ENCODE measurements around the gene PPP1R15B.

The PPP1R15B gene

GRCh38 chr1:204449678-204450280 is 38.2 kb upstream of the PPP1R15B start:
- Histone ChIP-seq H3K9me3 (ENCODE audit: low read length) (no peaks in the 10 kb centered on the region), H3K36me3 (ENCODE audit: insufficient read depth, low read length) (peaks cover 76% of the 10 kb centered on the region), H3K27me3 (ENCODE audit: insufficient read depth, low read length) (no peaks in the 10 kb centered on the region), H3K4me3 (ENCODE audit: low read length) (no peak overlapping the region), H3K4me1 (ENCODE audit: insufficient read depth, low read length) (peaks cover 20% of the 10 kb centered on the region), H2AFZ (ENCODE audit: low read depth, low read length) (no peak overlapping the region)

- Histone ChIP-seq H2AFZ (ENCODE audit: low read depth, low read length) (no peak overlapping the region), H3K4me3 (ENCODE audit: low read length) (no peak overlapping the region), H3K9me3 (ENCODE audit: low read length) (no peaks in the 10 kb centered on the region), H3K27me3 (ENCODE audit: insufficient read depth, low read length) (no peaks in the 10 kb centered on the region), H3K4me1 (ENCODE audit: insufficient read depth, low read length) (peaks cover 15% of the 10 kb centered on the region), H3K36me3 (ENCODE audit: insufficient read depth, low read length) (peaks cover 82% of the 10 kb centered on the region)
Observed at GRCh38 chr1:204448991-204449677, 37.5 kb upstream of the PPP1R15B start.

- Histone ChIP-seq H3K4me1 (ENCODE audit: insufficient read depth, low read length) (peaks cover 15% of the 10 kb centered on the region), H3K4me3 (ENCODE audit: low read length) (no peak overlapping the region), H3K36me3 (ENCODE audit: insufficient read depth, low read length) (peaks cover 87% of the 10 kb centered on the region), H3K27me3 (ENCODE audit: insufficient read depth, low read length) (no peaks in the 10 kb centered on the region), H3K9me3 (ENCODE audit: low read length) (no peaks in the 10 kb centered on the region), H2AFZ (ENCODE audit: low read depth, low read length) (no peak overlapping the region)
Observed at GRCh38 chr1:204448344-204448964, 36.8 kb upstream of the PPP1R15B start.

DNA sequence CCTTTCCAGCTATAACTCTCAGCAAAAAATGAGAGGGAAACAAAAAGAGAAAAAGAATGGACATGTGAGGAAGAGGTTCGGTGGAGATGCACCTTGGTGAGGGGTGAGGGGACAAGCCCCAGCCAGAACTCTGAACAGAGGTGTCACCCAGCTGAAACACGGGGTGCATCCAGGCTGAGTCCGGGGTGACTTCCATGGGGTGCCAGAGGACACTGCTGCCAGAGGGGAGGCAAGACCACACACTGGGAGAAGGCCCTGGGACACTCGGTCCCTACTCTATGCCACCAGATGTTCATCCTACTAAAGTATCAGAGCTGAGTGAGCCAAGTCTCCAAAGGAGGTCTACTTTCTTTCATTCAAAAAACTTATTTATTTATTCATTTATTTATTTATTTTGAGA is 36.1 kb upstream of the PPP1R15B start:
- Histone ChIP-seq H3K9me3 (ENCODE audit: low read length) (no peaks in the 10 kb centered on the region), H3K4me1 (ENCODE audit: insufficient read depth, low read length) (peaks cover 15% of the 10 kb centered on the region), H3K27me3 (ENCODE audit: insufficient read depth, low read length) (no peaks in the 10 kb centered on the region), H3K4me3 (ENCODE audit: low read length) (no peak overlapping the region), H3K36me3 (ENCODE audit: insufficient read depth, low read length) (peaks cover 87% of the 10 kb centered on the region), H2AFZ (ENCODE audit: low read depth, low read length) (no peak overlapping the region)

DNA sequence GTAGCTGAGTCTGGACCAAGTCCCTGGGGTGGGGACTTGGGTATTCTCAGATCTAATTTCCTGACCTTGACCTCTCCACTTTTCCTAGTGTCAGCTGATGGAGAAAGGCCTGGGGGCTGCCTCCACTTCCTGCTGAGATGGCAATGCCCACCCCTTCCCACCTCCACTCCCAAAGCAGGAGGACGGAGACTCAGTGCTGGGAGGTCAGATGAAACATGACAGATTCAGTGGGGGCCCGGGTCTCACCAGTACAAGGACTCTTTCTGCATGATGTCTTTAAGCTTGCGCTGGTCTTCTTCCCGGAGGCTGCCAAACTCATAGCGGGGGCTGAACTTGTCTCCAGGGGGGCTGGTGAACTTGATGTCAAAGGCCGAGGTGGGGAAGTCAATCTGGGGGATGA is 35.6 kb upstream of the PPP1R15B start:
- Histone ChIP-seq H3K36me3 (ENCODE audit: insufficient read depth, low read length) (peaks cover 89% of the 10 kb centered on the region), H2AFZ (ENCODE audit: low read depth, low read length) (no peak overlapping the region), H3K4me1 (ENCODE audit: insufficient read depth, low read length) (peaks cover 15% of the 10 kb centered on the region), H3K27me3 (ENCODE audit: insufficient read depth, low read length) (no peaks in the 10 kb centered on the region), H3K9me3 (ENCODE audit: low read length) (no peaks in the 10 kb centered on the region), H3K4me3 (ENCODE audit: low read length) (no peak overlapping the region)

DNA sequence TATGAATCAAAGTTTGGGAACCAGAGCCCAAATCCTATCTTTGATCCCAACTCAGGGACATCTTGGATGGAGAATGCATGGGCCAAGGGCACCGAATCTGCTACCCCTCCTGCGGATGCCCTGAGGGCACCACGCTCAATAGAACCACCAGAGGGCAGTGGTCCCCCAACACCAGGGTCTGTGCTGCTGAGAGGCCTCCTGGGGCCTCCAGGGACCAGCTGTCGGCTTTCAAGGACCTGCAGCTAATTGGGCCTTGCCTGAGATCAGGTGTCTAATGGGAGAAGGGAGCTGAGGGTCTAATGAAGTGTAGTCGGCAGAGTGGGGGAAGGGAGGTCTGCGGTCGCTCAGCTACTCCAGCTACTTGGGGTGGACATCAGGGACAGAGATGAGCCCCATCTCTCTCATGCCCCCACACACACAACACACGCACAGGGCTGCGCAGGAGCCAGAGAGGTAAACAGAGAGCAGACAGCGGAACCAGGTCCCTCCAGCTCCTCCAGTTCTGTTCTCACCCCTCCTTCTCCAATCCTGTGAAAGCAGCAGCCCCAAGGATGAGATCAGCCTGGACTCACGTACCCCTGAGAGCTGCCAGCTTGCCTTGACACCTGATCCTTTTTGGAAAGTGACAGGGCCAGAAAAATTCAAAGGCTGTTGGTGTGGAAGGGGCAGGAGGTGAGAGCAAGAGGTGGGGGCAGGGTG is 34.9 kb upstream of the PPP1R15B start:
- H3K9me3 ChIP-seq (ENCODE audit: low read length), result no peaks in the 10 kb centered on the region
- H3K36me3 ChIP-seq (ENCODE audit: insufficient read depth, low read length), result peaks cover 92% of the 10 kb centered on the region
- no peak overlapping the region for H3K4me3 ChIP-seq (ENCODE audit: low read length)
- no peak overlapping the region for H2AFZ ChIP-seq (ENCODE audit: low read depth, low read length)
- no peaks in the 10 kb centered on the region for H3K27me3 ChIP-seq (ENCODE audit: insufficient read depth, low read length)
- peaks cover 15% of the 10 kb centered on the region for H3K4me1 ChIP-seq (ENCODE audit: insufficient read depth, low read length)

DNA sequence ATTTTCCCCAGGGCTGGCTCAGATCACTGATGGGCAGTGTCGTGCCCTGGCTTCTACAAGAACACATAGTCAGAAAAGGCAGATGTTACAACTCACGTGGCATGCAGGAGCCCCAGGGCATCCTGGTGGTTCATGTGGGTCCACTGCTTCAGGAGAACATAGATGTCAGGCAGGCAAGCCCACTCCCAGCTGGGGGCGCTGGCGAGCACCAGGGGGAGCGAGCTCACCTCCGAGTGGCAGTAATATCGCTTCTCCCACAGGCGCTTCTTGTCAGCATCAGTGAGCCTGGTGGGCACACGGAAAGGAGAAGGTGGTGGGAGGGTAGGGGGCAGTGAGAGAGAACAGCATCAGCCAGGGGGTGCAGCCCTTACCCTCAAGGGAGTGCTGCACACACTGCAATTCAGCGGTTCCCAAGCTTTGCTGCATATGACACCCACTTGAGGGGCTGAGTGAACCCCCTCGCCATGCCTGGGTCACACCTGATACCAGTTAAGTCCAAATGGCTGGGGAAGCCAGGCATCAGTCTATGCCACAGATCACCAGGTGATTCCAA is 34.3 kb upstream of the PPP1R15B start:
- H3K4me1 ChIP-seq (ENCODE audit: insufficient read depth, low read length), result peaks cover 15% of the 10 kb centered on the region
- no peak overlapping the region for H2AFZ ChIP-seq (ENCODE audit: low read depth, low read length)
- H3K4me3 ChIP-seq (ENCODE audit: low read length), result no peak overlapping the region
- H3K36me3 ChIP-seq (ENCODE audit: insufficient read depth, low read length), result peaks cover 92% of the 10 kb centered on the region
- no peaks in the 10 kb centered on the region for H3K27me3 ChIP-seq (ENCODE audit: insufficient read depth, low read length)
- H3K9me3 ChIP-seq (ENCODE audit: low read length), result no peaks in the 10 kb centered on the region

GRCh38 chr1:204443871-204444581 is 32.4 kb upstream of the PPP1R15B start:
- Histone ChIP-seq H3K27me3 (ENCODE audit: insufficient read depth, low read length) (no peaks in the 10 kb centered on the region), H2AFZ (ENCODE audit: low read depth, low read length) (no peak overlapping the region), H3K9me3 (ENCODE audit: low read length) (no peaks in the 10 kb centered on the region), H3K4me1 (ENCODE audit: insufficient read depth, low read length) (peaks cover 15% of the 10 kb centered on the region), H3K4me3 (ENCODE audit: low read length) (no peak overlapping the region), H3K36me3 (ENCODE audit: insufficient read depth, low read length) (peaks cover 89% of the 10 kb centered on the region)

DNA sequence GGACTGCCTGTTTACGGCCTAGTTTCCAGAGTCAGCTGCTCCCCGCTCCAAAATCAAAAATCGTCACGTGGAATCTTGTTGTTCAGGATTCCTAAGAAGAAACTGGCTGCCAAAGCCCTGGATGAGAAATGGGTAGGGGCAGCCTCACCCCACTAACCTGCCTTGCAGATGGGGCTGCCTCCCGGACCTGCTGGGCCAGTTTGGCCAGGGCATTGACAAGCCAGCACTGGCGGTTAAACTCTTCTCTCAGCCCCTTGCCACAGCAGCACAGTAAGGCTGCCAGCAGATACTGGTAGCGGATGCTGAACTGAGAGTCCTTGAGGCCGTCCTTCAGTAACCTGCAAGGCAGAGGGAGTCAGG is 31.6 kb upstream of the PPP1R15B start:
- Histone ChIP-seq H3K27me3 (ENCODE audit: insufficient read depth, low read length) (no peaks in the 10 kb centered on the region), H3K4me3 (ENCODE audit: low read length) (no peak overlapping the region), H2AFZ (ENCODE audit: low read depth, low read length) (no peak overlapping the region), H3K36me3 (ENCODE audit: insufficient read depth, low read length) (peaks cover 89% of the 10 kb centered on the region), H3K9me3 (ENCODE audit: low read length) (no peaks in the 10 kb centered on the region), H3K4me1 (ENCODE audit: insufficient read depth, low read length) (peaks cover 15% of the 10 kb centered on the region)

DNA sequence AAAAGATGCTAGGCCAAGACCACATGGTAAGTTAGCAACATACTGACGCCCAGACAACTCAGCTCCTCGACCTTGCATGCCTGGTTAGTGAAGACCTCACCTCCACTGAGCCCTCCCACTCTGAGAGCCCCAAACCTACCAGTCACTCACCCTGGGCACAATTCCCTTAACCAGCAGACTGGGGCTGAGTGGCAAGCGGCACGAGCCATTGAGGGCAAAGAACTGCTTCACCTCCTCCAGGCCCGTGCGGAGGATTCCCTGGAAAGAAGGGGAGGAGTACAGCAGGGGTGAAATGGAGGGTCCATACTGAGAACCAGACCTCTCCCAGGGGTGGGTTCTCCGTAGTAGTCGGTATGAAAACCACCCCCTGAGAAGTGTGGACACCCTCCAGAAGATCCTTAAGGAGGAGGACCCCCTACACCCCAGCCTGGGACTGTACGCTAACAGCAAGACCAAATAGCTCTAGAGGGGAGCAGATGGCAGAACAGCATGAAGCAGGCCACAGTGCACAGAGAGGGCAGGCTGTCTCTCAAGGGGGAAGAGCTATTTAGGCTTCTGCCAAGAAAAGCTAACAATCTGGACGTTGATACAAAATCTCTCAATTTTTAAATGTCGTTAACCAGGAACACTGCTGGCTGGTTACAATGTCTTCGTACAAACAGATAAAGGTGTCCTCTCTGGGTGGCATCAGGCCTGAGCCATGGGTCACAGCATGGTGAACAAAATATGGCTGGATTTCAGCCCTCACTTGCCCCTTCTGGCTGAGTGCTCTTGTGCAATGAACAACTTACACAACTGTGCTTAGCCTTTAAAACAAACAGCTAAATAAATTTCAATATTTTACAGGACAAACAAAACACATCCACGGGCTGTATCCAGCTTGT is 31.0 kb upstream of the PPP1R15B start:
- Histone ChIP-seq H3K4me1 (ENCODE audit: insufficient read depth, low read length) (peaks cover 12% of the 10 kb centered on the region), H2AFZ (ENCODE audit: low read depth, low read length) (no peak overlapping the region), H3K27me3 (ENCODE audit: insufficient read depth, low read length) (no peaks in the 10 kb centered on the region), H3K4me3 (ENCODE audit: low read length) (no peak overlapping the region), H3K9me3 (ENCODE audit: low read length) (no peaks in the 10 kb centered on the region), H3K36me3 (ENCODE audit: insufficient read depth, low read length) (peaks cover 92% of the 10 kb centered on the region)

- Histone ChIP-seq H3K9me3 (ENCODE audit: low read length) (no peaks in the 10 kb centered on the region), H3K4me3 (ENCODE audit: low read length) (no peak overlapping the region), H3K4me1 (ENCODE audit: insufficient read depth, low read length) (peaks cover 2% of the 10 kb centered on the region), H3K27me3 (ENCODE audit: insufficient read depth, low read length) (no peaks in the 10 kb centered on the region), H2AFZ (ENCODE audit: low read depth, low read length) (no peak overlapping the region), H3K36me3 (ENCODE audit: insufficient read depth, low read length) (peaks cover 91% of the 10 kb centered on the region)
Observed at GRCh38 chr1:204441558-204441957, 29.9 kb upstream of the PPP1R15B start.
